B cell (primary cell): ENCODE results near the gene PYY. TPM values are rescaled to one million over a fixed set of nuclear protein-coding genes. Genes with fewer than 3 reads are reported as not detected.

Source experiments
- ATAC-seq: fragments of 200-7000 bp; cut with Tn5 transposase; one replicate; pipeline ENCODE4 v1.10.0; 2021; ENCODE audit warnings: low read depth, mild to moderate bottlenecking, moderate number of reproducible peaks, moderate library complexity
- CTCF ChIA-PET: fragments of 350-600 bp; sonication (Branson Sonifier 250); formaldehyde crosslinking; loops from one replicate; lab custom pipeline; 2021; ENCODE audit warnings: antibody characterized with exemption, inconsistent platforms; lab: Charles Lee
- POLR2A ChIA-PET: fragments of 350-600 bp; sonication (Branson Sonifier 250); formaldehyde crosslinking; loops from one replicate; lab custom pipeline; 2021; ENCODE audit warnings: antibody characterized with exemption; lab: Charles Lee
- DNase-seq: peaks from one replicate; pipeline ENCODE4 v3.0.0; 2013
- H2AFZ ChIP-seq: 2 replicates; pipeline ENCODE4 v1.6.1; 2012; ENCODE audit warnings: mild to moderate bottlenecking, low read depth, low read length; ENCODE audit not compliant: insufficient read depth, poor library complexity, severe bottlenecking
- H3K27ac ChIP-seq, 2 donors: 1 replicate in 1 of 2; 2 replicates in 1 of 2; pipeline ENCODE4 v1.5.1; 2012 to 2013; ENCODE audit warnings: low read length in 2 of 2, mild to moderate bottlenecking in 2 of 2, moderate library complexity in 1 of 2
- H3K27me3 ChIP-seq, 4 experiments: fragments of 200-600 bp in 1 of 4; sonication (generic) in 1 of 4; replicated peaks in 1 of 4; 1 replicate in 2 of 4; 2 replicates in 2 of 4; pipeline versions ENCODE4 v1.6.1 to v1.7.0; 2013 to 2016; ENCODE audit warnings: low read length in 3 of 4, mild to moderate bottlenecking in 2 of 4, mixed read lengths in 1 of 4, moderate library complexity in 1 of 4; ENCODE audit not compliant: insufficient read depth in 4 of 4, control insufficient read depth in 3 of 4; ENCODE audit errors: control extremely low read depth in 1 of 4
- H3K36me3 ChIP-seq, 2 experiments: replicated peaks in 1 of 2; 1 replicate in 1 of 2; 2 replicates in 1 of 2; pipeline versions ENCODE4 v1.6.1 to v1.7.1; 2013; ENCODE audit warnings: low read length in 1 of 2; ENCODE audit not compliant: insufficient read depth in 2 of 2, control insufficient read depth in 1 of 2; ENCODE audit errors: control extremely low read depth in 1 of 2, extremely low read depth in 1 of 2
- H3K4me1 ChIP-seq, 2 donors: fragments of 200-600 bp in 1 of 2; sonication (generic) in 1 of 2; 1 replicate in 1 of 2; 2 replicates in 1 of 2; pipeline versions ENCODE4 v1.5.1 to v1.6.1; 2013 to 2017; ENCODE audit warnings: low read length in 2 of 2; ENCODE audit not compliant: control insufficient read depth in 2 of 2, insufficient read depth in 2 of 2
- H3K4me2 ChIP-seq: replicated peaks from 2 replicates; pipeline ENCODE3; 2012; ENCODE audit warnings: mild to moderate bottlenecking, low read depth, low read length; ENCODE audit not compliant: poor library complexity, severe bottlenecking
- H3K4me3 ChIP-seq, 5 experiments: fragments of 200-600 bp in 1 of 5; sonication (generic) in 1 of 5; 1 replicate in 3 of 5; 2 replicates in 2 of 5; pipeline versions ENCODE4 v1.5.1 to v1.7.0; 2011 to 2016; ENCODE audit warnings: low read length in 4 of 5, mild to moderate bottlenecking in 4 of 5, low read depth in 2 of 5, control low read depth in 1 of 5, moderate library complexity in 1 of 5; ENCODE audit not compliant: insufficient read depth in 1 of 5; ENCODE audit errors: control extremely low read depth in 1 of 5, extremely low read depth in 1 of 5
- H3K79me2 ChIP-seq: fragments of 200-600 bp; sonication (generic); one replicate; pipeline ENCODE4 v1.6.0; 2016; ENCODE audit warnings: low read length; ENCODE audit not compliant: control insufficient read depth, insufficient read depth
- H3K9ac ChIP-seq: fragments of 200-600 bp; sonication (generic); 2 replicates; pipeline ENCODE4 v1.6.1; 2017; ENCODE audit warnings: mild to moderate bottlenecking, low read length, moderate library complexity
- H3K9me3 ChIP-seq, 3 donors: one replicate each; pipeline versions ENCODE4 v1.6.1 to v1.7.1; 2013; ENCODE audit warnings: low read length in 2 of 3; ENCODE audit not compliant: control insufficient read depth in 2 of 3, insufficient read depth in 1 of 3; ENCODE audit errors: control extremely low read depth in 1 of 3
- H4K20me1 ChIP-seq: 2 replicates; pipeline ENCODE4 v1.6.0; 2012; ENCODE audit warnings: mild to moderate bottlenecking, low read length; ENCODE audit not compliant: insufficient read depth, control insufficient read depth, poor library complexity, severe bottlenecking
- H3K27ac Mint-ChIP-seq: one replicate; pipeline ENCODE4 v1.8.0; 2021; ENCODE audit warnings: mixed read lengths
- H3K27me3 Mint-ChIP-seq: one replicate; pipeline ENCODE4 v1.8.0; 2021; ENCODE audit warnings: mixed read lengths
- H3K4me1 Mint-ChIP-seq: one replicate; pipeline ENCODE4 v1.8.0; 2021; ENCODE audit warnings: mixed read lengths
- H3K4me3 Mint-ChIP-seq: one replicate; pipeline ENCODE4 v1.8.0; 2021; ENCODE audit warnings: mixed read lengths
- H3K9me3 Mint-ChIP-seq: one replicate; pipeline ENCODE4 v1.8.0; 2022; ENCODE audit warnings: mixed read lengths; ENCODE audit not compliant: insufficient read depth
- EZH2 ChIP-seq: IDR thresholded peaks from 2 replicates; pipeline ENCODE4 v1.6.1; 2012; ENCODE audit warnings: borderline replicate concordance, low read depth, mild to moderate bottlenecking, moderate library complexity, low read length; ENCODE audit not compliant: insufficient read depth, poor library complexity, severe bottlenecking
- WGBS: methylation state at CpG from one replicate; pipeline ENCODE4 v1.1.5; 2013; ENCODE audit warnings: missing lambda C conversion rate; ENCODE audit not compliant: insufficient coverage; 5-methylcytosine and 5-hydroxymethylcytosine counted together
- intact Hi-C: fragments of 100-400 bp; cut with micrococcal nuclease; formaldehyde crosslinking; loops from one replicate; pipeline ENCODE4 v1.10.0; 2022
- polyA plus RNA-seq: library from polyadenylated mRNA; depleted of rRNA; stranded (reverse); fragments of >200 nt; gene quantifications from 2 replicates; pipeline ENCODE4 v1.2.3, GENCODE V29; 2012
- total RNA-seq, 2 donors: library from RNA; stranded (reverse); fragments of 120-200 nt in 1 of 2; gene quantifications; 1 replicate in 1 of 2; 2 replicates in 1 of 2; pipeline versions ENCODE4 v1.2.3 to v1.2.4, GENCODE V29; 2013 to 2022
- TF ChIP-seq, protein P1 (sequence below): fragments of 200-600 bp; IDR thresholded peaks from one replicate; pipeline ENCODE4 v1.8.0; 2022; ENCODE audit warnings: antibody characterized with exemption, mild to moderate bottlenecking

Gene PYY
- total and polyA plus RNA-seq, 2 donors (not counting 1 experiment from before 2014, with no cell fraction given) = 0.19 TPM; not detected in 1

DNA sequence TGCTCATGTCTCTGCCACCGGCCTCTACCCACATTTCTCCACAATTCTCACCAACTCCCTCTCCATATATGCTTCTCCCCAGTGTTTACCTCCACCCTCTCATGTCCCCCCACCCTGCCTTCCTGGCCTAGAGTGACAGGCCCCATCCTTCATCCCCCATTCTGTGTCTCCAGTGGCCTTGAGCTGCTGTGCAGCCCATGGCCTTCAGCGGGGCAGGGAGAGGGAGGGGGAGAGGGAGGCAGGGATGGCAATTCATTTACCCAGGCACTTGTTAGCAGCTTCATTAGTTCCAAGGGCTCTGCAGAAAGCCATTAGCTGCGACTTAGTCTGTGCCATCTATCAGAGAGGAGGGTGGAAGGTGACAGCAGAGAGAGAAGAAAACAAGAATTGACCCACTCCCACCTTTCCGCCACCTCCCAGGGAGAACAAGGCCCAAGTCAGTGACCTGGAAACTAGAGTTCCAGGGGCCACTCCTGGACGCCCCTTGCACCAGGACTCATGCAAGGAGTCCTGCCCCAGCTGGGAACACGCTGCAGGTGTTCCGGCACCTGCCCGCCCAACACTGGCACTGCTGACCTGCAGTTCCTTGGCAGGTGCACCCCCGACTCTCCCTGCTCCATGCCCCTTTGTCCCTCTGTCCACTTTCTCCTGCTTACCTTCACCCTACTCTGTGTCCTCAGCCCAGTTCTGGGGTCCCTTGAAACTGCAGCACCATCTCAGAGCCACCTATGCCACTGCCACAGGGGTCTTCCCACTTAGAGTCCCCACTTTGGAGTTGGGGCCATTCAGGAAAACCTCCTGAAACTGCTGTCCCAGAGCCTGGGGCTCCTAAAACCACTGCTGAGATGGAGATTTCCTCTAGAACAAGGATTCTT lies 23.5 kb upstream of the PYY start:
- peaks cover 29% of the 10 kb centered on the region for H3K27me3 Mint-ChIP-seq
- Histone ChIP-seq H3K27ac (no peak overlapping the region), H3K79me2 (no peaks in the 10 kb centered on the region), H3K9me3 (no peaks in the 10 kb centered on the region), H2AFZ (no peak overlapping the region), H3K4me3 (no peak overlapping the region), H3K4me2 (no peak overlapping the region), H3K36me3 (no peaks in the 10 kb centered on the region), H4K20me1 (no peaks in the 10 kb centered on the region), H3K27me3 (peaks cover 0 to 12% (median 7%) of the 10 kb centered on the region in 4 experiments), H3K4me1 (no peaks in the 10 kb centered on the region), H3K9ac (no peak overlapping the region)
- no peak for ATAC-seq
- no peak for DNase-seq
- intact Hi-C loops = no loop called here
- TF ChIP-seq, protein P1, sequence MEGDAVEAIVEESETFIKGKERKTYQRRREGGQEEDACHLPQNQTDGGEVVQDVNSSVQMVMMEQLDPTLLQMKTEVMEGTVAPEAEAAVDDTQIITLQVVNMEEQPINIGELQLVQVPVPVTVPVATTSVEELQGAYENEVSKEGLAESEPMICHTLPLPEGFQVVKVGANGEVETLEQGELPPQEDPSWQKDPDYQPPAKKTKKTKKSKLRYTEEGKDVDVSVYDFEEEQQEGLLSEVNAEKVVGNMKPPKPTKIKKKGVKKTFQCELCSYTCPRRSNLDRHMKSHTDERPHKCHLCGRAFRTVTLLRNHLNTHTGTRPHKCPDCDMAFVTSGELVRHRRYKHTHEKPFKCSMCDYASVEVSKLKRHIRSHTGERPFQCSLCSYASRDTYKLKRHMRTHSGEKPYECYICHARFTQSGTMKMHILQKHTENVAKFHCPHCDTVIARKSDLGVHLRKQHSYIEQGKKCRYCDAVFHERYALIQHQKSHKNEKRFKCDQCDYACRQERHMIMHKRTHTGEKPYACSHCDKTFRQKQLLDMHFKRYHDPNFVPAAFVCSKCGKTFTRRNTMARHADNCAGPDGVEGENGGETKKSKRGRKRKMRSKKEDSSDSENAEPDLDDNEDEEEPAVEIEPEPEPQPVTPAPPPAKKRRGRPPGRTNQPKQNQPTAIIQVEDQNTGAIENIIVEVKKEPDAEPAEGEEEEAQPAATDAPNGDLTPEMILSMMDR = no peak
- no peak for TF ChIP-seq EZH2
- CTCF ChIA-PET = no interaction called here
- no peak overlapping the region for H3K4me3 Mint-ChIP-seq
- POLR2A ChIA-PET = no interaction called here
- no peaks in the 10 kb centered on the region for H3K4me1 Mint-ChIP-seq
- no peaks in the 10 kb centered on the region for H3K9me3 Mint-ChIP-seq
- WGBS = 80% methylated on average over 7 of the region's 9 CpGs
- H3K27ac Mint-ChIP-seq = peak overlapping the region; percentile 41

DNA sequence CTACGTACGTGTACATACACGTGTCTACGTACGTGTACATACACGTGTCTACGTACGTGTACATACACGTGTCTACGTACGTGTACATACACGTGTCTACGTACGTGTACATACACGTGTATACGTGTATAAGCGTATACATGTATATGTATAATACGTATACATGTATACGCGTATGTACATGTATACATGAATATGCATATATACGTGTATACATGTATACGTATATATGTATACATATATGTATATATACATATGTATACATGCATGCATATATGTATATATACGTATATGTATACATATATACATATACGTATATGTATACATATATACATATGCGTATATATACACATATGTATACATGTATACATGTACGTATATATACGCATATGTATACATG lies 22.2 kb upstream of the PYY start:
- no peak overlapping the region for H3K27ac Mint-ChIP-seq
- no peaks in the 10 kb centered on the region for H3K36me3 ChIP-seq
- no peak for ATAC-seq

More for the DNA sequence above, 22.2 kb upstream of the PYY start:
- no peak overlapping the region for H3K4me2 ChIP-seq
- H3K27me3 ChIP-seq = peaks cover 0 to 6% (median under 1%) of the 10 kb centered on the region in 4 experiments
- no peak overlapping the region for H3K4me3 ChIP-seq
- TF ChIP-seq, protein P1 = no peak
- TF ChIP-seq EZH2 = no peak
- H2AFZ ChIP-seq = no peak overlapping the region
- H3K27ac ChIP-seq = no peak overlapping the region
- no peaks in the 10 kb centered on the region for H4K20me1 ChIP-seq
- H3K79me2 ChIP-seq = no peaks in the 10 kb centered on the region
- WGBS = no CpG with 5 or more reads among the region's 27 CpGs
- POLR2A ChIA-PET = no interaction called here
- H3K9me3 ChIP-seq = no peaks in the 10 kb centered on the region
- H3K9ac ChIP-seq = no peak overlapping the region
- no peaks in the 10 kb centered on the region for H3K4me1 ChIP-seq
- CTCF ChIA-PET = interaction anchor here (0.6 kb wide), 1 partner anchor 762 kb away, joined by 3 read pairs; no protein-coding TSS in a partner anchor
- Mint-ChIP-seq H3K4me3 (no peak overlapping the region), H3K9me3 (no peaks in the 10 kb centered on the region), H3K4me1 (no peaks in the 10 kb centered on the region), H3K27me3 (peaks cover 23% of the 10 kb centered on the region)
- no peak for DNase-seq
- intact Hi-C loops = no loop called here
